SK-N-MC (cell line): ENCODE measurements around the gene SHISA6.

ENCODE experiments used
- EZH2 ChIP-seq: fragments of 200-600 bp; sonication (generic); IDR thresholded peaks from one replicate; pipeline ENCODE4 v1.6.1; 2017; ENCODE audit warnings: antibody characterized with exemption
- FOXP2 ChIP-seq: optimal IDR thresholded peaks from 2 replicates; pipeline ENCODE3; 2011; ENCODE audit warnings: mild to moderate bottlenecking, moderate library complexity; ENCODE audit not compliant: insufficient read depth; ENCODE audit errors: extremely low read length, control extremely low read depth
- POLR2AphosphoS5 ChIP-seq: IDR thresholded peaks from 2 replicates; pipeline ENCODE4 v1.6.1; 2012; ENCODE audit warnings: mild to moderate bottlenecking, low read depth, low read length, borderline replicate concordance

- TF ChIP-seq POLR2AphosphoS5: no peak
- TF ChIP-seq EZH2: no peak
- no peak for TF ChIP-seq FOXP2
Observed at GRCh38 chr17:11240841-11241610, at the start of gene SHISA6.
